NB4 (cell line): ENCODE measurements around the gene ITPK1.

ENCODE experiments used
- DNase-seq: peaks from one replicate; pipeline ENCODE4 v3.0.0; 2010; ENCODE audit warnings: low read depth
- H3K4me3 ChIP-seq: one replicate; pipeline ENCODE4 v1.5.1; 2011; ENCODE audit warnings: mild to moderate bottlenecking, low read depth, low read length, moderate library complexity
- CTCF ChIP-seq: IDR thresholded peaks from one replicate; pipeline ENCODE4 v1.5.1; 2012; ENCODE audit warnings: low read depth, low read length
- MAX ChIP-seq: IDR thresholded peaks from 2 replicates; pipeline ENCODE4 v1.6.1; 2011; ENCODE audit warnings: low read depth, low read length
- MYC ChIP-seq: IDR thresholded peaks from 2 replicates; pipeline ENCODE4 v1.6.1; 2011; ENCODE audit warnings: low read depth, low read length
- POLR2A ChIP-seq: IDR thresholded peaks from 2 replicates; pipeline ENCODE4 v1.6.1; 2011; ENCODE audit warnings: mild to moderate bottlenecking; ENCODE audit not compliant: insufficient read length; ENCODE audit errors: extremely low read depth

The ITPK1 gene

GRCh38 chr14:92976268-92976667 is 139.5 kb downstream of the ITPK1 start:
- DNase-seq, result no peak
- H3K4me3 ChIP-seq, result no peak overlapping the region
- TF ChIP-seq MAX (no peak), POLR2A (no peak), MYC (no peak), CTCF (no peak)

- DNase-seq, result no peak
- TF ChIP-seq MYC, result no peak
- no peak for TF ChIP-seq POLR2A
- no peak for TF ChIP-seq CTCF
- no peak for TF ChIP-seq MAX
- no peak overlapping the region for H3K4me3 ChIP-seq
Observed at GRCh38 chr14:92974541-92975345, 141.0 kb downstream of the ITPK1 start.

GRCh38 chr14:92973798-92974372 is 141.8 kb downstream of the ITPK1 start:
- no peak overlapping the region for H3K4me3 ChIP-seq
- DNase-seq, result no peak
- TF ChIP-seq CTCF, result no peak
- no peak for TF ChIP-seq MYC
- no peak for TF ChIP-seq MAX
- no peak for TF ChIP-seq POLR2A

- TF ChIP-seq CTCF, result peak; percentile 54
- no peak for TF ChIP-seq MYC
- TF ChIP-seq MAX, result no peak
- no peak for TF ChIP-seq POLR2A
- no peak overlapping the region for H3K4me3 ChIP-seq
- DNase-seq, result peak; percentile 47
Observed at GRCh38 chr14:92973261-92973797, 142.4 kb downstream of the ITPK1 start.

- no peak for TF ChIP-seq CTCF
- TF ChIP-seq MAX, result no peak
- TF ChIP-seq MYC, result no peak
- TF ChIP-seq POLR2A, result no peak
- DNase-seq, result no peak
- H3K4me3 ChIP-seq, result no peak overlapping the region
Observed at GRCh38 chr14:92971601-92972180, 144.0 kb downstream of the ITPK1 start.
